Hepatocyte (in vitro differentiated cells): ENCODE data around the gene PRELP.

Experiments
- EZH2 ChIP-seq: fragments of 200-600 bp; sonication (generic); IDR thresholded peaks from 2 replicates; pipeline ENCODE4 v1.6.1; 2016; ENCODE audit warnings: antibody characterized with exemption, mild to moderate bottlenecking, borderline replicate concordance
- TF ChIP-seq, protein P1 (sequence below): fragments of 200-600 bp; sonication (generic); IDR thresholded peaks from 2 replicates; pipeline ENCODE4 v1.5.1; 2016; ENCODE audit warnings: antibody characterized with exemption, mild to moderate bottlenecking; ENCODE audit not compliant: poor library complexity

DNA sequence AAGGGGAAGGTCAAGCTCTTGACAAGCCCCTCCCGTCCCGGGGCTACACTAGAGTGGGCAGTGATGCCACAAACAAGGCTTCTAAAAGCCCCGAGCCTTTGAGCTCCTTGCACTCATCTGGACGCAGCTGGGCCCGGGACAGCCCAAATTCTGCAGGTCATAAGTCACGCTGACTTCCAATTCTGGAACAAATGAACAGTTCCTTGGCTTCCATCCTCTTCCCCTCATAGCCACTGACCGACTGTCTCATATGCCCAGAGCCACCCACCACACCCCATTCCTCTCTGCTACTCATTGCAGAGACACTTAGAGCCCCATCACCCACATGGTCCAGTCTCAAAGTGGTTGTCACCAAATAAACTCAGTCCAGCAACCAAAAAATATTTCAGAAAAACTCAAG, 32.8 kb upstream of the PRELP start:
- no peak for TF ChIP-seq EZH2
- TF ChIP-seq, protein P1, sequence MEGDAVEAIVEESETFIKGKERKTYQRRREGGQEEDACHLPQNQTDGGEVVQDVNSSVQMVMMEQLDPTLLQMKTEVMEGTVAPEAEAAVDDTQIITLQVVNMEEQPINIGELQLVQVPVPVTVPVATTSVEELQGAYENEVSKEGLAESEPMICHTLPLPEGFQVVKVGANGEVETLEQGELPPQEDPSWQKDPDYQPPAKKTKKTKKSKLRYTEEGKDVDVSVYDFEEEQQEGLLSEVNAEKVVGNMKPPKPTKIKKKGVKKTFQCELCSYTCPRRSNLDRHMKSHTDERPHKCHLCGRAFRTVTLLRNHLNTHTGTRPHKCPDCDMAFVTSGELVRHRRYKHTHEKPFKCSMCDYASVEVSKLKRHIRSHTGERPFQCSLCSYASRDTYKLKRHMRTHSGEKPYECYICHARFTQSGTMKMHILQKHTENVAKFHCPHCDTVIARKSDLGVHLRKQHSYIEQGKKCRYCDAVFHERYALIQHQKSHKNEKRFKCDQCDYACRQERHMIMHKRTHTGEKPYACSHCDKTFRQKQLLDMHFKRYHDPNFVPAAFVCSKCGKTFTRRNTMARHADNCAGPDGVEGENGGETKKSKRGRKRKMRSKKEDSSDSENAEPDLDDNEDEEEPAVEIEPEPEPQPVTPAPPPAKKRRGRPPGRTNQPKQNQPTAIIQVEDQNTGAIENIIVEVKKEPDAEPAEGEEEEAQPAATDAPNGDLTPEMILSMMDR: no peak
